HepG2 (cell line): ENCODE data around the gene KIRREL3. TPM values are rescaled to one million over a fixed set of nuclear protein-coding genes. Genes with fewer than 3 reads are reported as not detected.

Experiments
- ATAC-seq: fragments of 200-7000 bp; cut with Tn5 transposase; 3 replicates; pipeline ENCODE4 v1.9.1; 2020; ENCODE audit warnings: mild to moderate bottlenecking, moderate library complexity
- BruUV-seq: library from RNA; stranded (reverse); fragments of 400-500 nt; replicated peaks from 2 replicates; lab custom pipeline; 2021; lab: Mats Ljungman, UMichigan
- CTCF ChIA-PET: fragments of 300-600 bp; formaldehyde crosslinking; extraction: SDS; loops from one replicate; lab custom pipeline; 2021; ENCODE audit warnings: low total read pairs, inconsistent platforms, low intra/inter-chr PET ratio; lab: Yijun Ruan, JAX
- POLR2A ChIA-PET: fragments of 350-600 bp; sonication (Branson Sonifier 250); formaldehyde crosslinking; loops from one replicate; lab custom pipeline; 2020; ENCODE audit warnings: antibody characterized with exemption, inconsistent platforms; lab: Yijun Ruan, JAX
- DNase-seq: peaks from one replicate; pipeline ENCODE4 v3.0.0-alpha.2; 2015; ENCODE audit warnings: low spot score
- FAIRE-seq: peaks from 3 replicates; lab custom pipeline; 2011; peaks lifted over from hg19 to GRCh38; lab: Jason Lieb, UNC
- H2AFZ ChIP-seq: one replicate; pipeline ENCODE4 v1.6.1; 2011; ENCODE audit warnings: low read length, inconsistent platforms
- H3K27ac ChIP-seq: fragments of 300-600 bp; 3 replicates; pipeline ENCODE4 v1.8.0; 2011; ENCODE audit warnings: mixed run types, mild to moderate bottlenecking, mixed read lengths, low read length, inconsistent platforms; ENCODE audit not compliant: insufficient read depth; ENCODE audit errors: extremely low read length
- H3K27me3 ChIP-seq, 2 experiments: fragments of 200-600 bp in 1 of 2; 2 replicates in 1 of 2; 3 replicates in 1 of 2; pipeline versions ENCODE4 v1.6.0 to v1.8.0; 2011; ENCODE audit warnings: low read length in 2 of 2, mild to moderate bottlenecking in 2 of 2, moderate library complexity in 2 of 2, inconsistent platforms in 1 of 2; ENCODE audit not compliant: insufficient read depth in 2 of 2, control insufficient read depth in 1 of 2
- H3K36me3 ChIP-seq, 2 experiments: fragments of 200-600 bp in 1 of 2; replicated peaks in 1 of 2; 2 replicates in 1 of 2; 3 replicates in 1 of 2; pipeline versions ENCODE4 v1.5.1 to v1.8.0; 2011; ENCODE audit warnings: low read length in 2 of 2, inconsistent platforms in 1 of 2; ENCODE audit not compliant: insufficient read depth in 2 of 2, control insufficient read depth in 1 of 2
- H3K4me1 ChIP-seq: 2 replicates; pipeline ENCODE4 v1.5.1; 2012; ENCODE audit warnings: low read length, inconsistent platforms; ENCODE audit not compliant: insufficient read depth
- H3K4me2 ChIP-seq: 2 replicates; pipeline ENCODE4 v1.6.0; 2011; ENCODE audit warnings: low read depth, low read length, inconsistent platforms
- H3K4me3 ChIP-seq, 3 experiments: fragments of 200-600 bp in 1 of 3; sonication (generic), shearing (Covaris generic) in 1 of 3; replicated peaks in 1 of 3; 2 replicates each; pipeline ENCODE4 v1.5.1; 2011 to 2016; ENCODE audit warnings: low read length in 3 of 3, inconsistent platforms in 2 of 3, low read depth in 2 of 3, mild to moderate bottlenecking in 2 of 3, control low read depth in 1 of 3, mixed read lengths in 1 of 3; ENCODE audit not compliant: insufficient read depth in 1 of 3
- H3K79me2 ChIP-seq: one replicate; pipeline ENCODE4 v1.6.1; 2011; ENCODE audit warnings: low read length, inconsistent platforms; ENCODE audit not compliant: insufficient read depth
- H3K9ac ChIP-seq: 2 replicates; pipeline ENCODE4 v1.6.0; 2011; ENCODE audit warnings: mild to moderate bottlenecking, low read depth, low read length, inconsistent platforms; ENCODE audit not compliant: insufficient read depth
- H3K9me3 ChIP-seq: 2 replicates; pipeline ENCODE4 v1.5.1; 2012; ENCODE audit warnings: mild to moderate bottlenecking, low read length
- H4K20me1 ChIP-seq: 2 replicates; pipeline ENCODE4 v1.6.0; 2011; ENCODE audit warnings: inconsistent platforms, mild to moderate bottlenecking, low read length, moderate library complexity; ENCODE audit not compliant: insufficient read depth
- CBX2 ChIP-seq, 2 experiments: fragments of 200-600 bp in 1 of 2; sonication (generic); formaldehyde crosslinking in 1 of 2; IDR thresholded peaks; 2 replicates each; pipeline versions ENCODE4 v1.7.0 to v1.8.1; 2018 to 2022; ENCODE audit warnings: low read depth in 2 of 2, low read length in 1 of 2, mild to moderate bottlenecking in 1 of 2, missing genetic modification reagents in 1 of 2
- CC2D1A ChIP-seq: sonication (generic); formaldehyde crosslinking; IDR thresholded peaks from 2 replicates; pipeline ENCODE4 v1.8.1; 2023; ENCODE audit warnings: mild to moderate bottlenecking, missing genetic modification reagents
- E2F2 ChIP-seq: sonication (generic); formaldehyde crosslinking; IDR thresholded peaks from 2 replicates; pipeline ENCODE4 v1.4.0; 2020; ENCODE audit warnings: missing genetic modification reagents, borderline replicate concordance
- KLF15 ChIP-seq: sonication (generic); formaldehyde crosslinking; IDR thresholded peaks from 2 replicates; pipeline ENCODE4 v1.8.1; 2023; ENCODE audit warnings: borderline replicate concordance, mild to moderate bottlenecking, inconsistent platforms, missing genetic modification reagents, mixed read lengths
- MNT ChIP-seq: fragments of 450-650 bp; IDR thresholded peaks from 2 replicates; pipeline ENCODE4 v1.6.1; 2016
- PHF20 ChIP-seq: sonication (generic); formaldehyde crosslinking; IDR thresholded peaks from 2 replicates; pipeline ENCODE4 v1.5.0; 2020; ENCODE audit warnings: mild to moderate bottlenecking, missing genetic modification reagents
- RAD51 ChIP-seq: fragments of 450-650 bp; IDR thresholded peaks from 2 replicates; pipeline ENCODE4 v1.6.1; 2016; ENCODE audit warnings: borderline replicate concordance
- RFX3 ChIP-seq: IDR thresholded peaks from 2 replicates; pipeline ENCODE4 v1.6.1; 2016; ENCODE audit warnings: missing biosample characterization, missing genetic modification reagents
- SETDB1 ChIP-seq: sonication (generic); formaldehyde crosslinking; IDR thresholded peaks from 2 replicates; pipeline ENCODE4 v1.5.1; 2020; ENCODE audit warnings: missing genetic modification reagents, mild to moderate bottlenecking, borderline replicate concordance
- ZBTB46 ChIP-seq: sonication (generic); formaldehyde crosslinking; IDR thresholded peaks from 2 replicates; pipeline ENCODE4 v1.4.0; 2020; ENCODE audit warnings: mild to moderate bottlenecking, missing genetic modification reagents, borderline replicate concordance
- ZNF3 ChIP-seq: IDR thresholded peaks from 2 replicates; pipeline ENCODE4 v1.7.0; 2017; ENCODE audit warnings: inconsistent platforms
- ZNF616 ChIP-seq: sonication (generic); formaldehyde crosslinking; IDR thresholded peaks from 2 replicates; pipeline ENCODE4 v1.5.0; 2020; ENCODE audit warnings: low read depth, mild to moderate bottlenecking, missing genetic modification reagents
- WGBS: methylation state at CpG from one replicate; pipeline ENCODE4 v1.1.6; 2017; ENCODE audit warnings: low lambda C conversion rate; 5-methylcytosine and 5-hydroxymethylcytosine counted together
- in situ Hi-C: cut with HindIII; loops from 2 replicates; pipeline ENCODE4 v1.10.0; 2017; ENCODE audit warnings: low pct_unique_long_range_greater_than_20kb; ENCODE audit not compliant: extremely low pct_ligation_motif_present
- intact Hi-C: fragments of 100-400 bp; cut with micrococcal nuclease; formaldehyde crosslinking; loops from one replicate; pipeline ENCODE4 v1.10.0; 2022; ENCODE audit not compliant: unreplicated experiment
- polyA plus RNA-seq, 8 experiments: library from polyadenylated mRNA; depleted of rRNA in 3 of 8; stranded (reverse) in 7 of 8; unstranded in 1 of 8; fragments of >200 nt; fragmentation: Illumina TruSeq in 4 of 8; extraction: Trizol in 4 of 8; gene quantifications; 2 replicates each; pipeline versions ENCODE4 v1.2.1 to v1.2.3, GENCODE V29; 2011 to 2016; ENCODE audit warnings: low read depth in 4 of 8, missing spikeins in 1 of 8, mixed read lengths in 1 of 8; ENCODE audit not compliant: insufficient read depth in 1 of 8
- total RNA-seq, 5 experiments: library from RNA; depleted of rRNA; stranded (reverse); fragments of >200 nt; fragmentation: Illumina TruSeq; extraction: Trizol; gene quantifications; 2 replicates each; pipeline ENCODE4 v1.2.3, GENCODE V29; 2016; ENCODE audit warnings: low read depth in 1 of 5

Gene KIRREL3
- total and polyA plus RNA-seq, 2 of the 13 experiments (the other 11 are each of a cell fraction or from before 2014, with no cell fraction given): not detected

- TF ChIP-seq ZNF616: no peak
- no peak for TF ChIP-seq ZNF3 (CRISPR knock-in tag)
- no peak for TF ChIP-seq ZBTB46 (CRISPR knock-in tag)
- no peak for TF ChIP-seq SETDB1 (CRISPR knock-in tag)
- TF ChIP-seq CC2D1A (CRISPR knock-in tag): no peak
- no peak for TF ChIP-seq KLF15 (CRISPR knock-in tag)
- no peak for TF ChIP-seq E2F2 (CRISPR knock-in tag)
- no peak for TF ChIP-seq PHF20 (CRISPR knock-in tag)
- no peak for TF ChIP-seq RFX3 (CRISPR knock-in tag)
- TF ChIP-seq CBX2 (IDR thresholded peaks at IDR 0.05; ENCODE audit: low read depth, low read length): no peak
- no peak for TF ChIP-seq CBX2 (CRISPR knock-in tag; IDR thresholded peaks at IDR 0.05; ENCODE audit: low read depth)
- TF ChIP-seq, all 625 proteins: peak for 0
Measured at GRCh38 chr11:126776119-126776518, 224.5 kb downstream of the KIRREL3 start (continued).

- Histone ChIP-seq H3K27ac (no peak overlapping the region), H3K4me3 (no peak overlapping the region), H3K27me3 (peaks cover under 1 to 15% of the 10 kb centered on the region in 2 experiments; a peak in 3 of 5 replicates), H2AFZ (no peak overlapping the region), H3K9me3 (no peaks in the 10 kb centered on the region), H3K4me2 (no peak overlapping the region), H4K20me1 (no peaks in the 10 kb centered on the region), H3K36me3 (no peaks in the 10 kb centered on the region), H3K79me2 (no peaks in the 10 kb centered on the region), H3K4me1 (peaks cover 7% of the 10 kb centered on the region; the same call in 1 of the 2 replicates), H3K9ac (no peak overlapping the region)
- in situ Hi-C loops: no loop called here
- ChIA-PET CTCF (no interaction called here), POLR2A (no interaction called here)
- intact Hi-C loops: no loop called here
- FAIRE-seq (no peak), DNase-seq (no peak), ATAC-seq (no peak)
- TF ChIP-seq MNT (peak; percentile 77), RAD51 (no peak)
- WGBS: 3% methylated on average over 8 of the region's 8 CpGs
- no TSS peak for BruUV-seq
Measured at GRCh38 chr11:126772267-126772666, 228.3 kb downstream of the KIRREL3 start.
